ENCODE data around the gene NELFB.

Gene NELFB

GRCh38 chr9:137215196-137215986, 39.7 kb upstream of the NELFB start:
- Histone ChIP-seq H3K27me3 (ENCODE audit: insufficient read depth, low read length) (no peaks in the 10 kb centered on the region), H3K79me2 (ENCODE audit: insufficient read depth, low read length) (no peaks in the 10 kb centered on the region), H3K9ac (ENCODE audit: low read length) (no peak overlapping the region), H3K9me2 (ENCODE audit: low read depth, low read length) (no peaks in the 10 kb centered on the region), H3F3A (ENCODE audit: insufficient read depth, low read length) (no peaks in the 10 kb centered on the region), H3K27ac (ENCODE audit: low read depth, low read length, poor library complexity, severe bottlenecking) (no peak overlapping the region), H4K20me1 (ENCODE audit: insufficient read depth, low read length) (no peaks in the 10 kb centered on the region), H3K4me3 (ENCODE audit: low read depth, low read length, poor library complexity, severe bottlenecking) (no peak overlapping the region), H3K36me3 (ENCODE audit: insufficient read depth, low read length) (peaks cover 6% of the 10 kb centered on the region; the same call in 1 of the 2 replicates), H3K4me2 (ENCODE audit: low read length) (no peak overlapping the region), H3K4me1 (ENCODE audit: insufficient read depth, low read length, severe bottlenecking) (peaks cover 20% of the 10 kb centered on the region), H3K9me3 (ENCODE audit: low read length) (no peaks in the 10 kb centered on the region), H2AFZ (ENCODE audit: low read length) (no peak overlapping the region)
- TF ChIP-seq, protein P1, sequence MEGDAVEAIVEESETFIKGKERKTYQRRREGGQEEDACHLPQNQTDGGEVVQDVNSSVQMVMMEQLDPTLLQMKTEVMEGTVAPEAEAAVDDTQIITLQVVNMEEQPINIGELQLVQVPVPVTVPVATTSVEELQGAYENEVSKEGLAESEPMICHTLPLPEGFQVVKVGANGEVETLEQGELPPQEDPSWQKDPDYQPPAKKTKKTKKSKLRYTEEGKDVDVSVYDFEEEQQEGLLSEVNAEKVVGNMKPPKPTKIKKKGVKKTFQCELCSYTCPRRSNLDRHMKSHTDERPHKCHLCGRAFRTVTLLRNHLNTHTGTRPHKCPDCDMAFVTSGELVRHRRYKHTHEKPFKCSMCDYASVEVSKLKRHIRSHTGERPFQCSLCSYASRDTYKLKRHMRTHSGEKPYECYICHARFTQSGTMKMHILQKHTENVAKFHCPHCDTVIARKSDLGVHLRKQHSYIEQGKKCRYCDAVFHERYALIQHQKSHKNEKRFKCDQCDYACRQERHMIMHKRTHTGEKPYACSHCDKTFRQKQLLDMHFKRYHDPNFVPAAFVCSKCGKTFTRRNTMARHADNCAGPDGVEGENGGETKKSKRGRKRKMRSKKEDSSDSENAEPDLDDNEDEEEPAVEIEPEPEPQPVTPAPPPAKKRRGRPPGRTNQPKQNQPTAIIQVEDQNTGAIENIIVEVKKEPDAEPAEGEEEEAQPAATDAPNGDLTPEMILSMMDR (IDR thresholded peaks at IDR 0.05; ENCODE audit: low read length): no peak
- no peak for TF ChIP-seq EZH2 (IDR thresholded peaks at IDR 0.05; ENCODE audit: borderline replicate concordance, low read length)

DNA sequence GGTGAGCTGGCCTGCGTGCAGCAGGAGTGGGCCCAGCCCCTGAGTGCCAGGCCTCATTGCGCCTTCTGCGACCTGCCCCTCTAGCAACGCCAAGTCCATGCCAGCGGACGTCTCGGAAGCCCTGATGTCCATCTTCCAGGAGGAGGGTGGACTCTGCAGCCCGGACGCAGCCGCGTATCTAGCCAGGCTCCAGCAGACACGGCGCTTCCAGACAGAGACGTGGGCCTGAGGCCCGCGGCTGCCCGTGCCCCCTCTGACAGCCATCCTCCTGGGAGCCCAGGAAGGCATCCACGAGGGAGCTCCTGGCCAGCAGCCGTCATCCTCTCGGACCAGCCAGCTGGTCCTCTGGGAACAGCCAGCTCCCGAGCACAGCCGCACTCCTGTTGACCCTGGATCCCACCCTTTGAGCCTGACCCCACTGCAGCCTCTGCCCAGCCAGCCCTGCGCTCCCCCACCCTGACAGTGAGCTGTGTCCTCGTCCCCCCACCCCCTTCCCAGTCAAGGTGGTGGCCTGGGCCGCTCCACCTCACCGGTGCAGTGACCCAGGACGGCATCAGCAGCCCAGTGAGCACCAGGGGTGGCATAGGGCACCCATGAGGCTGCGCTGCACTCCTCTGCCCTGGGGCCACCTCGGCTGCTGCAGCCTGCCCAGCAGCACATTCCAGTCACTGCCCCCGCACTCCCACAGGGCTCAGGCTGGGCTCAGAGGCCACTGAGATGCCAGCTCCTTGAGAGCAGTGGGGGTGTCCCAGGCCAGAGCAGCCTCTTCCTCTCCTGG, 38.8 kb upstream of the NELFB start:
- H4K20me1 ChIP-seq (ENCODE audit: insufficient read depth, low read length): no peaks in the 10 kb centered on the region
- H3K9ac ChIP-seq (ENCODE audit: low read length): no peak overlapping the region; the same call in 1 of the 2 replicates
- H3K79me2 ChIP-seq (ENCODE audit: insufficient read depth, low read length): no peaks in the 10 kb centered on the region
- peaks cover 20% of the 10 kb centered on the region for H3K4me1 ChIP-seq (ENCODE audit: insufficient read depth, low read length, severe bottlenecking)
- H3K36me3 ChIP-seq (ENCODE audit: insufficient read depth, low read length): peaks cover 6% of the 10 kb centered on the region; the same call in 1 of the 2 replicates
- H3F3A ChIP-seq (ENCODE audit: insufficient read depth, low read length): no peaks in the 10 kb centered on the region
- H3K4me3 ChIP-seq (ENCODE audit: low read depth, low read length, poor library complexity, severe bottlenecking): no peak overlapping the region
- no peaks in the 10 kb centered on the region for H3K9me2 ChIP-seq (ENCODE audit: low read depth, low read length)
- H3K27me3 ChIP-seq (ENCODE audit: insufficient read depth, low read length): no peaks in the 10 kb centered on the region
- TF ChIP-seq EZH2 (IDR thresholded peaks at IDR 0.05; ENCODE audit: borderline replicate concordance, low read length): no peak
- TF ChIP-seq, protein P1 (IDR thresholded peaks at IDR 0.05; ENCODE audit: low read length): no peak
- H3K9me3 ChIP-seq (ENCODE audit: low read length): no peaks in the 10 kb centered on the region
- H3K4me2 ChIP-seq (ENCODE audit: low read length): no peak overlapping the region
- H3K27ac ChIP-seq (ENCODE audit: low read depth, low read length, poor library complexity, severe bottlenecking): no peak overlapping the region
- no peak overlapping the region for H2AFZ ChIP-seq (ENCODE audit: low read length)

DNA sequence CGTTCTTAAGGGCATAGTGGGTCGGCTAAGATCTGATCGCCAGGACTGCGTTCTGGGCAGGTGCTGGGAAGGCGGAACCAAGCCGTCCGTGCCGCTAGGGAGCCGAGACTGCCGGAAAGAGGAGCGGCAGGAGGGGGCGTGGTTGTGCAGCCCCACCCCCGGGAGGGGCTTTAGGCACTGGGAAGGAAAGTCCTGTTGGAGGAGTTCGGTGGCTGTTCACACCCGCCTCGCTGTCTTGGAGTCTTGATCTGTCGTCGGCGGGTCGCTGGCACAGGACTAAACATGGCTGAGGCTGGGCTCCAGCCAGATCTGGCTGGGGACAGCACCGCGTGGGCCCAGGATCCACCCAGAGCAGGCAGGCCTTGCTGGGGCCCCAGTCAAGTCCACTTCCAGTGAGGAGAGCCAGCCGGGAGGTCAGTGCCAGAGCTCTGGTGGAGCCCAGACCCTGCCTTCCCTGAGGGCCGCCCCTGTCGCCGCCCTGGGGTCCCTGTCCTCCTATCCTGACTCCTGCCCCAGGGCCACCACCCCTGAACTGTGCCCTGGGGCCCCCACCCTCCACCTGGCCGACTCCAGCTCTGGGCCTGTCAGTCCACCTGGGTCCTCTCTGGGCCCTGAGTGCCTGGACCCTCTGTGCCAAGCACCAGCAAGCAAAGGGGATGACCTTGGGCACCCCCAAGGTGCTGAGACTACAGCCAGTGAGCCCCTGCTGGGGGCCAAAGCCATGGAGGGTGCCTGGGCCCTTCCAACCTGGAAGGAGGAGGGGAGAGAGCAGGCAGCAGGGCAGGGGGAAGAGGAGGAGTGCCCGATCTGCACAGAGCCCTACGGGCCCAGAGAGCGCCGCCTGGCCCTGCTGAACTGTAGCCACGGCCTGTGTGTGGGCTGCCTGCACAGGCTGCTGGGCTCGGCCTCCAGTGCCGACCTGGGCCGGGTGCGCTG, 37.6 kb upstream of the NELFB start:
- H3K9me3 ChIP-seq (ENCODE audit: low read length): no peaks in the 10 kb centered on the region
- H3K79me2 ChIP-seq (ENCODE audit: insufficient read depth, low read length): no peaks in the 10 kb centered on the region
- H3F3A ChIP-seq (ENCODE audit: insufficient read depth, low read length): no peaks in the 10 kb centered on the region
- peaks cover 23% of the 10 kb centered on the region for H3K4me1 ChIP-seq (ENCODE audit: insufficient read depth, low read length, severe bottlenecking)
- H4K20me1 ChIP-seq (ENCODE audit: insufficient read depth, low read length): no peaks in the 10 kb centered on the region
- no peaks in the 10 kb centered on the region for H3K27me3 ChIP-seq (ENCODE audit: insufficient read depth, low read length)
- TF ChIP-seq, protein P1 (IDR thresholded peaks at IDR 0.05; ENCODE audit: low read length): no peak
- no peak for TF ChIP-seq EZH2 (IDR thresholded peaks at IDR 0.05; ENCODE audit: borderline replicate concordance, low read length)
- no peaks in the 10 kb centered on the region for H3K9me2 ChIP-seq (ENCODE audit: low read depth, low read length)
- no peak overlapping the region for H3K4me3 ChIP-seq (ENCODE audit: low read depth, low read length, poor library complexity, severe bottlenecking)
- no peak overlapping the region for H3K27ac ChIP-seq (ENCODE audit: low read depth, low read length, poor library complexity, severe bottlenecking)
- H3K9ac ChIP-seq (ENCODE audit: low read length): no peak overlapping the region; the same call in 1 of the 2 replicates
- no peak overlapping the region for H2AFZ ChIP-seq (ENCODE audit: low read length)
- H3K36me3 ChIP-seq (ENCODE audit: insufficient read depth, low read length): peaks cover 6% of the 10 kb centered on the region; the same call in 1 of the 2 replicates
- H3K4me2 ChIP-seq (ENCODE audit: low read length): peak overlapping the region; percentile 54; the same call in 1 of the 2 replicates

Measured in OCI-LY1 (cell line).